ENCODE measurements around the gene VPS41.

DNA sequence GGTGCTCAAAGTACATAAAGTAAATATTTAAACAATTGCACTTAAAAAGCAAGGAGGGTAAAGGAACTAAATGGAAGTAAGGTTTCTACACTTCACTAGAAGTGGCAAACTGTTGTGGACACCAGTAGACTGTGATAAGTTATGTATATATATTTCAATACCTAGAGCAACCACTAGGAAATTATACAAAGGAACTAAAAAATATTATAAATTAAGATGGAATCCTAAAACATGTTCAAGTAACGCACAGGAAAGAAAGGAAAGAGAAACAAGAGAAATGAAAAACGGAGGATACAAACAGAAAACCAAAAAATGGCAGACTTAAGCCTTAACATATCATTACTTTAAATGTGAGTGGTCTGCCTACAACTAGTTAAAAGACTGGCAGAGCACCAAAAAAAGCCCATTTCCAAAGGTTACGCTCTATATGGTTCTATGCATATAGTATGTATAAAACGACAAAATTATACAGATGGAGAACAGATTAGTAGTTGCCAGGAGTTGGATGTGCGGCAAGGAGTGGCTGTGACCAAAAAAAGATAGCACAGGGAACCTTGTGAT is 19.0 kb downstream of the VPS41 start:
- TF ChIP-seq, protein P1, sequence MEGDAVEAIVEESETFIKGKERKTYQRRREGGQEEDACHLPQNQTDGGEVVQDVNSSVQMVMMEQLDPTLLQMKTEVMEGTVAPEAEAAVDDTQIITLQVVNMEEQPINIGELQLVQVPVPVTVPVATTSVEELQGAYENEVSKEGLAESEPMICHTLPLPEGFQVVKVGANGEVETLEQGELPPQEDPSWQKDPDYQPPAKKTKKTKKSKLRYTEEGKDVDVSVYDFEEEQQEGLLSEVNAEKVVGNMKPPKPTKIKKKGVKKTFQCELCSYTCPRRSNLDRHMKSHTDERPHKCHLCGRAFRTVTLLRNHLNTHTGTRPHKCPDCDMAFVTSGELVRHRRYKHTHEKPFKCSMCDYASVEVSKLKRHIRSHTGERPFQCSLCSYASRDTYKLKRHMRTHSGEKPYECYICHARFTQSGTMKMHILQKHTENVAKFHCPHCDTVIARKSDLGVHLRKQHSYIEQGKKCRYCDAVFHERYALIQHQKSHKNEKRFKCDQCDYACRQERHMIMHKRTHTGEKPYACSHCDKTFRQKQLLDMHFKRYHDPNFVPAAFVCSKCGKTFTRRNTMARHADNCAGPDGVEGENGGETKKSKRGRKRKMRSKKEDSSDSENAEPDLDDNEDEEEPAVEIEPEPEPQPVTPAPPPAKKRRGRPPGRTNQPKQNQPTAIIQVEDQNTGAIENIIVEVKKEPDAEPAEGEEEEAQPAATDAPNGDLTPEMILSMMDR (conservative IDR thresholded peaks at IDR 0.05; ENCODE audit: low read length), result peak; percentile 48
- TF ChIP-seq EZH2phosphoT487 (IDR thresholded peaks at IDR 0.05; ENCODE audit: borderline replicate concordance, low read depth, low read length), result no peak

All from OCI-LY7 (cell line).